Measurements from ENCODE around the gene LDB3. TPM values are rescaled to one million over a fixed set of nuclear protein-coding genes. Genes with fewer than 3 reads are reported as not detected.

Gene LDB3
- polyA plus RNA-seq, 1 experiment, result 0.83 TPM

DNA sequence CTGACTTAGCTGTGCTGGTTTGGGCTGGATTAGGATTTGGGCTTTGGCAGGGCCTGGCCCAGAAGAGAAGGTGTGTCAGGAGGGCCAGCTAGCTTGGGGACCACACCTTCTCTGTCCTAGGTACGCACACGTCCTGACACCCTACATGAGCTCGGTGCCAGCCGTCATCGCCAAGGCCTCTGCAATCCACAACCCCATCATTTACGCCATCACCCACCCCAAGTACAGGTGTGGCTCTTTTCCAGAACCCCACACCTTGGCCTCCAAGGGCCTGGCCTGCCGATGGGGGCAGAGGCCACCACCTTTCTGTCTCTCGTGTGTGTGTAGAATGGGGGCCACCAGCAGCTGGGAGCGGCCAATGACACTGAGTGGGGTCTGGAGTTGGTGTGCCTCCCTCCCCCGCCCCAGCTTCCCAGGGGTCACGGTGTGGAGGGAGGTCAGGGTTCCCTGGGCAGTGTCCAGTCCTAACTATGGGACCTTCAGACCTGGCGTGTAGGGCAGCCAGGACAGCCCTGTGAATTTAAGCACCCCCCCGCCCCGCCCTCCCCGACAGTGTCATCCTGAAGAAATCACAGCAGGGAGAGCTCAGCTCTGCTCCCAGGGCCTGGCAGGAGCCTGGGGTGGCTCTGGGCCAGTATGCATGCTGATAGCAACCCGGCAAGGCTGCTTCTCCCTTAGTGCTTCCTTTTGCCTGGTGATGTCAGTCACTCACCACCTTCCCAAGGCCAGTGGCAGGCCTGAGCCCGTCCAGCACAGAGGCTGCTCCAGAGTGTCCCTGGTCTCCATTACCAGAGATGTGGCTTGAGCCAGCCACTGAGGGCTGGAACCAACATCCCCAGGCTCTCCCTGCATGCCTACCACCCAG lies 6.9 kb upstream of the LDB3 start:
- Histone ChIP-seq H3K27me3 (ENCODE audit: control insufficient read depth, insufficient read depth, low read length) (no peaks in the 10 kb centered on the region; the same call in 1 of the 2 replicates), H3K36me3 (ENCODE audit: control insufficient read depth, insufficient read depth, low read length) (no peaks in the 10 kb centered on the region), H3K4me3 (ENCODE audit: low read depth, low read length) (no peak overlapping the region)
- CTCF ChIA-PET, result interaction anchor here (0.8 to 1.5 kb wide), 3 partner anchors 10 to 23 kb away, joined by 3 to 5 read pairs (median 3); no protein-coding TSS in a partner anchor
- DNase-seq (ENCODE audit: low read depth), result no peak
- POLR2A ChIA-PET, result no interaction called here
- TF ChIP-seq, protein P1, sequence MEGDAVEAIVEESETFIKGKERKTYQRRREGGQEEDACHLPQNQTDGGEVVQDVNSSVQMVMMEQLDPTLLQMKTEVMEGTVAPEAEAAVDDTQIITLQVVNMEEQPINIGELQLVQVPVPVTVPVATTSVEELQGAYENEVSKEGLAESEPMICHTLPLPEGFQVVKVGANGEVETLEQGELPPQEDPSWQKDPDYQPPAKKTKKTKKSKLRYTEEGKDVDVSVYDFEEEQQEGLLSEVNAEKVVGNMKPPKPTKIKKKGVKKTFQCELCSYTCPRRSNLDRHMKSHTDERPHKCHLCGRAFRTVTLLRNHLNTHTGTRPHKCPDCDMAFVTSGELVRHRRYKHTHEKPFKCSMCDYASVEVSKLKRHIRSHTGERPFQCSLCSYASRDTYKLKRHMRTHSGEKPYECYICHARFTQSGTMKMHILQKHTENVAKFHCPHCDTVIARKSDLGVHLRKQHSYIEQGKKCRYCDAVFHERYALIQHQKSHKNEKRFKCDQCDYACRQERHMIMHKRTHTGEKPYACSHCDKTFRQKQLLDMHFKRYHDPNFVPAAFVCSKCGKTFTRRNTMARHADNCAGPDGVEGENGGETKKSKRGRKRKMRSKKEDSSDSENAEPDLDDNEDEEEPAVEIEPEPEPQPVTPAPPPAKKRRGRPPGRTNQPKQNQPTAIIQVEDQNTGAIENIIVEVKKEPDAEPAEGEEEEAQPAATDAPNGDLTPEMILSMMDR (IDR thresholded peaks at IDR 0.05; ENCODE audit: insufficient read depth, low read depth, low read length), result no peak

DNA sequence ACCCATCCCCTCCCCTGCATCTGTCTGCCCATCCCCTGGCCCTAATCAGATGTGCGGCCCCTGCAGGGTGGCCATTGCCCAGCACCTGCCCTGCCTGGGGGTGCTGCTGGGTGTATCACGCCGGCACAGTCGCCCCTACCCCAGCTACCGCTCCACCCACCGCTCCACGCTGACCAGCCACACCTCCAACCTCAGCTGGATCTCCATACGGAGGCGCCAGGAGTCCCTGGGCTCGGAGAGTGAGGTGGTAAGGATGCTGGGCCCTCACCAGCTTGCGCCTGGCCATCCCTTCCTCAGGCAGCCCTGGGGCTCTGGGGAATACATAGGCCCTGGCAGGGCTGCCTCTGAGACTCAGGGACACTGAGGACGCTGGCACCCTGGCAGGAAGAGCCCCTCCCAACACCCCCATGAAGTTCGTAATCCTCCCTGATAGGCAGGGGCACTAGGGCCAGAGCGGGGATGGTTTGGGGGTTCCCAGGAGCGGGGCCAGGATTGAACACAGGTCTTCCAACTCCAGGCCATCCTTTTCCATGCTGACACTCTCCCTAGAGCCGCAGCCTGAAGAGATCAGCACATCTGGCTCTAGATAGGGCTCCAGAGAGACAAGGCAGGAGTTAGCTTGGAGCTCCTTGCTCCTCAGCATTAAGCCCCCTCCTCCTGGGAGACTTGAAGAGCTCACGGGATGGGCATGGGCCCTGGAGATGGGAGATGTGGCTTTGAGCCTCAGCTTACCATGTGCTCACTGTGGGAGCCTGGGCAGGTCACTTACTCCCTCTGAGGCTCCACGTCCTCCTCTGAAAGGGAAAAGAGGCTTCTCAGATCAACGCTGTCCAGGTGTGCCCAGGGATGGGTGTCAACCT lies 5.9 kb upstream of the LDB3 start:
- no peak for DNase-seq (ENCODE audit: low read depth)
- POLR2A ChIA-PET, result no interaction called here
- TF ChIP-seq, protein P1 (IDR thresholded peaks at IDR 0.05; ENCODE audit: insufficient read depth, low read depth, low read length), result no peak
- no peaks in the 10 kb centered on the region for H3K36me3 ChIP-seq (ENCODE audit: control insufficient read depth, insufficient read depth, low read length)
- no peaks in the 10 kb centered on the region; the same call in 1 of the 2 replicates for H3K27me3 ChIP-seq (ENCODE audit: control insufficient read depth, insufficient read depth, low read length)
- no peak overlapping the region for H3K4me3 ChIP-seq (ENCODE audit: low read depth, low read length)
- CTCF ChIA-PET, result interaction anchor here (3.5 kb wide), 1 partner anchor 10 kb away, joined by 7 read pairs; no protein-coding TSS in a partner anchor

DNA sequence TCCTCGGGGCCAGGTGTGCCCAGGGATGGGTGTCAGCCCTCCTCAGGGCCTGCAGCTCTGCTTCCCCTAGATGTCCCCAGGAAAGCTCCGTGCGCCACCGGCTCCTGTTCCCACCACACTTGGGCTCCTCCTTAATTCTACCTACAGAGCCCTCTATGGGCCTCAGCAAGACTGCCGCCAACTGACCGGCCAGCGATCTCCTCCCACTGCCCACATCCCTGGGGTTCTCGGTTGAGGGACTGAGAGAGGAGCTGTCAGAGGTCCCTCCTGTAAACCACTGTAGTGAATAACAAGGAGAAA lies 5.3 kb upstream of the LDB3 start:
- Histone ChIP-seq H3K27me3 (ENCODE audit: control insufficient read depth, insufficient read depth, low read length) (no peaks in the 10 kb centered on the region; the same call in 1 of the 2 replicates), H3K4me3 (ENCODE audit: low read depth, low read length) (no peak overlapping the region), H3K36me3 (ENCODE audit: control insufficient read depth, insufficient read depth, low read length) (no peaks in the 10 kb centered on the region)
- DNase-seq (ENCODE audit: low read depth), result no peak
- POLR2A ChIA-PET, result interaction anchor here (0.5 kb wide), 1 partner anchor 215 kb away, joined by 3 read pairs; no protein-coding TSS in a partner anchor
- TF ChIP-seq, protein P1 (IDR thresholded peaks at IDR 0.05; ENCODE audit: insufficient read depth, low read depth, low read length), result no peak
- CTCF ChIA-PET, result interaction anchor here (3.5 kb wide), 1 partner anchor 11 kb away, joined by 7 read pairs; no protein-coding TSS in a partner anchor

DNA sequence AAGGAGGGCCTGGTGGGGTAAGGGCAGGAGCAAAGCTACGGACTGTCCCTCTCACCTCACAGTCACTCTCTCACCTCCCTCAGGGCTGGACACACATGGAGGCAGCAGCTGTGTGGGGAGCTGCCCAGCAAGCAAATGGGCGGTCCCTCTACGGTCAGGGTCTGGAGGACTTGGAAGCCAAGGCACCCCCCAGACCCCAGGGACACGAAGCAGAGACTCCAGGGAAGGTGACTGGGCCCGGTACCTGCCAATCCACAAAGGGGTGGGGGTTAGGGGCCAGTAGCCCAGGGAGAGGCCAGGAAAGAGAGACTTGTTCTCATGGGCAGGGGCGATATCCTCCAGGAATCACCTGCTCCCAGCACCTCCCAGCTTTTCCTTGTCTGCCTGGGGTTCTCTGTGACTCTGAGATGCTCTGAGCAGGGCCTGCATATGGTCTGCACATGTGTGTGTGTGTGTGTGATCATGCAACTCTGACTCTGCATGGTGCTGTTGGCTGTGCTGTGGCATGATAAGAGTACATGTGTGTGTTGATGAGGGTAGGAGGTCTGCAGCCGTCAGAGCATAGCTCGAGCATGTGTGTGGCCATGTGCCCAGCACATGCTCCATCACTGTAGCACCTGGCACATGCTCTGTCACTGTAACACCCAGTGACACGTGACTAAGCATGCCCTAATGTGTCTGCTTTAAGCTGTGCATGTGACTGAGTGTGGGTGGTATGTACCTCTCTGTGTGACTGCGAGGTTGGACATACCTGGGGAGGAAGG lies 4.6 kb upstream of the LDB3 start:
- Histone ChIP-seq H3K36me3 (ENCODE audit: control insufficient read depth, insufficient read depth, low read length) (no peaks in the 10 kb centered on the region), H3K27me3 (ENCODE audit: control insufficient read depth, insufficient read depth, low read length) (no peaks in the 10 kb centered on the region; the same call in 1 of the 2 replicates), H3K4me3 (ENCODE audit: low read depth, low read length) (no peak overlapping the region)
- TF ChIP-seq, protein P1 (IDR thresholded peaks at IDR 0.05; ENCODE audit: insufficient read depth, low read depth, low read length), result no peak
- CTCF ChIA-PET, result interaction anchor here (1.3 to 3.5 kb wide), 2 partner anchors 11 to 14 kb away, joined by 4 to 7 read pairs; no protein-coding TSS in a partner anchor
- POLR2A ChIA-PET, result interaction anchor here (0.5 kb wide), 1 partner anchor 214 kb away, joined by 3 read pairs; no protein-coding TSS in a partner anchor
- no peak for DNase-seq (ENCODE audit: low read depth)

Measured in BJ (cell line).